H1 (cell line): ENCODE results near the gene KIF25.

Experiments used
- CBX5 ChIP-seq: fragments of 300-800, 300-1000 bp; sonication (generic); IDR thresholded peaks from 2 replicates; pipeline ENCODE4 v1.7.1; 2016; ENCODE audit warnings: antibody characterized with exemption, low read length, low read depth
- POLR2A ChIP-seq, 2 experiments: IDR thresholded peaks; 1 replicate in 1 of 2; 2 replicates in 1 of 2; pipeline ENCODE4 v1.6.1; 2011; ENCODE audit warnings: low read depth in 2 of 2, low read length in 2 of 2, mild to moderate bottlenecking in 2 of 2; ENCODE audit errors: control extremely low read depth in 1 of 2

- no peak for TF ChIP-seq POLR2A (IDR thresholded peaks at IDR 0.05; ENCODE audit: control extremely low read depth in 1 of 2, low read depth in 2 of 2, low read length in 2 of 2)
- no peak for TF ChIP-seq CBX5
These were observed 12.4 kb upstream of the KIF25 start for GRCh38 chr6:167984876-167985604.
